GM19193 (cell line): ENCODE measurements around the gene ZEB2.

ENCODE experiments used
- POLR2A ChIP-seq: IDR thresholded peaks from 4 replicates; pipeline ENCODE4 v1.6.1; 2011; ENCODE audit not compliant: insufficient read depth, insufficient read length; ENCODE audit errors: extremely low read depth

Gene ZEB2

GRCh38 chr2:144477281-144477956, 42.5 kb downstream of the ZEB2 start:
- no peak for TF ChIP-seq POLR2A

DNA sequence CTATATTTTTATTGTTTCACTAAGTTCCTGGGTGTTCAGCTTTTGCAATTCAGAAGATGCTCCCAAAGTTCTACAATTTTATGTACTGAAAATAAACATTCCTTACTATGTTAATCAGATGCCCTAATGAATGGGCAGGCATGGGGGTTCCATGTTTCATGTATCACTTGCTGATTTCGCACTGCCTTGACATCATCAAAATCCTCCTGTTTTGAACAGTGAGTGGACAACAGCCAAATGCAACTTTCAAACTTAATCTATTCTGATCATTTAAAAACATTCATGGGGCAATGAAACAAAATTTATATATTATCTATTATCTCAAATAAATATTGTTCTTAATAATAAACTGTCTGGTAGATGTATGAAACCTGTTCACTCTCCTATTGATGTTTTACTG, 43.2 kb downstream of the ZEB2 start:
- TF ChIP-seq POLR2A = no peak

DNA sequence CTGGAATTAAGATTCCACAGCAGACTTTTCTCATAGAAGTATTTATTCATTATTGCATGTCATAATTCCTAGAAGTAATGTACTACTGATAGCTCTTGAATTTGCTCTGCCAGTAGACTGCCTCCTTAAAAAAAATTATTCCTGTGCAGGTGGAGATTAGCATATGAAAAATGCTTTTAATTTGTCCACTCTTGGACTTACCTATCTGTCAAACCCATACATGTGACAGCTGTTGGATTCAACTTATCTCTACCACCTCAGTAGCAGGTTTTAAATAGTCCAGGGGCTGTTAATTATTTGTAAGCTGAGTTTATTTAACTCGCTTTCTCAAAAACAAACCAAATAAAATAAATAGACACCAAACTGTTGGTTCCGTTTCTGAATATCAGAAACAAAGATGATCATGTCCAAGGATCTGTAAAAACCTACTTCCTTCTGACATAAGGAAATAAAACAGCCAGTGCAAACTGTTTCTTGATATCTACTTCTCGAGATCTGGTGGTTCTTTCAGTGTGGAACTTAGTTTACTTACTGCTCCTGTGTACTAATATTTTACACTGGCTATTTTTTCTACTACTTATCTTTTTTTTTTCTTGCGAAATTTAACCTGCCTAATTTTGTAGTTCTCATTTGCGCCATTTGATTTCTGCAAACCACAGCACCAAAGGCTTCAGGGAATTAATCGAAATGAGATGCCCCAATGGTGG, 44.2 kb downstream of the ZEB2 start:
- TF ChIP-seq POLR2A = no peak

DNA sequence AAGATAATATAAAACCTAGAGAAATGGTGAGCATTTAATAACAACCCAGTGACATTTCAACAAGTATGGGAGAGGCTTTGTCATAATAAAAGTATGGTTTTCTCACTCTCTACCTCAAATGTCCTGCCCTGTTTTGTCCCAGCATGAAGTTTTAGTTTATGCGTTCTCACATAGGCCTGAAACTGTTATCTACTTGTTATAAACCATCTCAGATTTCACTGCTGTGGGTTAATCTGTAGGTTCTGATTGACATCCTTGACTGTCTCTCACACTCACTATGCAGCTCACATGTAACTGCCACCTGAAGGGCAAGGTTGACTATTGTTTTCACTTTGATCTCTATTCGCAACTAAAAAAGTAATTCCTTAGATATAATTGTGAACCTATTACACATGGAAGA, 44.9 kb downstream of the ZEB2 start:
- TF ChIP-seq POLR2A = no peak

DNA sequence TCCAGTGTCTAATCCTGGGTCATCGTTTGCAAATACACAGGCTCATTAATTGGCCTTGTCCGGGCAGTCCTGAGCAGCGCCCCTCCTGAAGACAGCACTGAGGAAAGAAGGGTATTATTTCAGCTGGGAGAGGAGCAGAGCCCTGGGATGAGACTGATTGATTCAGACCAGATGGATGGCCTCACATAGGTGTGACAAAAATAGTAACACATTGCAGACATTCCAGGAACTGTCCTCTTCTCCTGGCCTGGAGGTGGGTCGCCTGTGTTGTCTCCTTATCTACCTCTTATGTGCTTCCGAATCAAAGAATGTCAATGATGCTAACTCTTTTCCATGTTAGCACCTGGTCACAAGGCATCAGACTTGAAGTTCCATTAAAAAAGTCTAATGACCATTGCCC, 45.9 kb downstream of the ZEB2 start:
- no peak for TF ChIP-seq POLR2A

- no peak for TF ChIP-seq POLR2A
These were observed 47.0 kb downstream of the ZEB2 start for GRCh38 chr2:144472911-144473310.

- no peak for TF ChIP-seq POLR2A
These were observed 47.9 kb downstream of the ZEB2 start for GRCh38 chr2:144472046-144472412.

DNA sequence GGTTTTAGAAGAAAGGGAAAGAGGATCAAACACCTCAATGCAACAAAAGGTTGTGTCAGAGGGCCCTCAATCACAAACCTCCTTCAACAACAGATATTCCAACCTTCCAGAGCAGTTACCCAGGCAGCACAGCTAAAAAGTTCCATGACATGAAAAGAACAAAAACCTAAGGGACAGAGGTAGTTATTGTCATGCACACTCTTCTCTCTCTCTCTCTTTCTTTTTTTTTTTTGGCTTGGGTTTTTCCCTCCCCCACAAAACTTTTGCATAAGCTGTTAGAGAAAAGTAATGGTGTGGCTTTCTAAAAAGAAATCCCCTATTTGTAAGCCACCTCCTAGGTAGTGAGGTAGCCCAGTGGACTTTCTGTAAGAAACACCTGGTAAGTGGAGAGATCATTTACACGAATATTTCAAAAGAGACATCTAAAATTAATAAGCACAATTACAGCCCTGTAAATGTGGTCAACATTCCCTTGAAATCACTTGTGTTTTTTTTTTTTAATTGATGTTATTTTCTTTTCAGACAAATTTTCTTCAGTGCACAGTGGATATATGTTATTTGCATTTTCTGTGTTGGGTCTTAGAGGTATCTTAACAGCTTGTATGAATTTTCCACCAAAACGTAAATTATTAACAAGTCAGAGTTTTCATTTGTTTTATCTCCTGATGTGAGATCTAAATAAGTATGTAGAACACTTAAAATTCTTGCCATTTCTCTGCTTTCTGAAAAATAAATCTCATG, 48.4 kb downstream of the ZEB2 start:
- no peak for TF ChIP-seq POLR2A

DNA sequence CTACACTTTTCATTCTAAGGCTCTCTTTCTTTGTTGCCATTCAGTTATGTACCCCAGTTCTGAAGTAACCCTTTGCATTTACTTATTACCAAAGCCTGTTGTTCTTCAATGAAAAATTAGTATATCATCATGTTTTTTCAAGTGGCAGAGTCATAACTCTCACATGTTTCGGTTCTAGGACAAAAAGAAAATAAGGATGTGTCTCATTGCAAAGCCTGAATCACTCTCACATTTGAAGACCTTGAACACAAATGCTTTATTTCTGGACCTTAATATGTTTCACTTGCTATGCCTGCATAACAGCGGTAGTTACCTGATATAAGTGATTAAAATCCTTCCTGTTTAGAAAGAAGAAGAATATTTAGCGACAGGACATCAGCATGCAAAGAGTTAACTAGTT, 49.1 kb downstream of the ZEB2 start:
- TF ChIP-seq POLR2A = no peak

DNA sequence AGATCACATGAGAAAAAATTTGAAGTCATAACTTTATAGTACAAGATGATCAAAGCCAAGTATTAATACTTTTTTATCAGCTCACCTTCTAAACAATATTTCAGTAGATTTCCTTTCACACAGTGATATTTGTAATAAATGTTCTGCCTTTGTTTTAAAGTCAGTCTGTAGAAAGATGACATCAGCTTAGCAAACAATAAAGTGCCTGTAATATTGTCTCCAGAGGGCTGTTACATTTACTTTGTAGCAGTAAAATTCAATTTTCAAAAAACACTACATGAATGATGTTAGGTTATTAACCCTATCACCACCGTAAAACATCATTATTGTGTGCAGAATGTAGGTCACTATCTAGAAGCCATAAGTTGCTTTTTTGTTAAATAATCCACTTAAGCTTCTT, 49.6 kb downstream of the ZEB2 start:
- no peak for TF ChIP-seq POLR2A

GRCh38 chr2:144469798-144470197, 50.1 kb downstream of the ZEB2 start:
- no peak for TF ChIP-seq POLR2A

DNA sequence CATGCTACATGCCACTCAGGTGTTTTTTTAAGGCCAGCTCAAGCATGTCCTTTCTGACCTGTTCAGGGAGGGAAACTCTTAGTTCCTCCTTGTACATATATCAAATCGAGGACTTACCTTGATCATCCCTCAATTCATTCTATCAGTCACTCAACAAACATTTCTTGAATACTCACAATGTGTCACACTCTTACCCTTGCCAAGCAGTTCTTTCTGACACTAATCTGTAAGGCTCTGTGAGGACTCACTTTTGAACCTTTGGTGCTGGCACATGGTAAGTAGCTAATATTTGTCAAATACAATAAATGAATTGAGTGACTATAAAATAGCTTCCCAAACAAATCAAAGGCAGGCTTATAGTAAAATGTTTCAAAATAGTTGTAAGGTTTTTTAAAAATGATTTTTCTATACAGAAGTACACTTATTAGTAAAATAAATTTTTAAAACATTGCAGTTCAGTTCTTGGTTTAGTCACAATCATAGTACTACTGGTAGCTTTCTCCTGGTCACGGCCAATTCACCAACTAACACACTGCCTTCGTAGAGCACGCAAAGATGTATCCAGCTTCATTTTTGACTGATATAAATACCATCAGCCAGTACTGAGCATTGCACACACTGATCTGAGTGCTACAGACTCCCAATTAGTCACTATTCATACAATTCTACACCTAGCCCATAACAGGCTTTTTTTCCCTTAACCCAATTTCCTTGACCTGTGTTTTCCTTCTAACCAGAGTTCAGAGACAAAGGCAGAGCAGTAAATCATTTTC, 50.9 kb downstream of the ZEB2 start:
- TF ChIP-seq POLR2A = no peak

DNA sequence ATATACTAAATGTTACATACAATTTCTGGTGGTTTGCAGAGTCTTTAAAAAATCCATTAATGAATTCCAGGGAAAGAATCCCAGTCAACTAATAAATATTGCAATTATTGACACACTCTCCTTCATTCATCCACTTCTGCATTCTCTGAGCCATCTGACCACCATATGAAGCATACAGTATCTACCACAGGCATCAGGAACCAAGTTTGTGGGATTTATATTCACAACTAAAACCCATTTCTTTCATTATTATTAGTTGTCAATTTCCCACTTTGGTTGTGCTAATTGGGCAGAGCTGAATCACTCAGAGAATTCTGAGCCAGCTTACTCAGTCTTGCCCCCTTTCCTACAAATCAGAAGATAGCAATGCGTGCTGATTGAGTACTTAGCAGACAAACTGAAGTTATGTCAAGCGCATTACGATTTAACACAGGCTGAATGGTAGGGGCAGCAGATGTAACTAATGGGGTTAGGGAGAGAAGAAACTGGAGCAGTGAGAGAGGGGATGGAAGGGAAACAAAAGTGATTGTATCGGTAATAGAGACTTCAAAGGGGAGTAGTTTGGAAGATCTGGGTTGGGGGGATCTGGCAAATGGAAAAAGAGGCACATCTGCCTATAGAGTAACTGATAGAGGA, 52.3 kb downstream of the ZEB2 start:
- no peak for TF ChIP-seq POLR2A

- no peak for TF ChIP-seq POLR2A
These were observed 53.3 kb downstream of the ZEB2 start for GRCh38 chr2:144466637-144467036.

- no peak for TF ChIP-seq POLR2A
These were observed 54.2 kb downstream of the ZEB2 start for GRCh38 chr2:144465749-144466148.
